Fibroblast of the aortic adventitia (primary cell): ENCODE results near the gene PRDM1. TPM values are rescaled to one million over a fixed set of nuclear protein-coding genes. Genes with fewer than 3 reads are reported as not detected.

Experiments
- DNase-seq: peaks from one replicate; pipeline ENCODE4 v3.0.0-alpha.2; 2010; ENCODE audit warnings: low read depth
- H3K4me3 ChIP-seq: 2 replicates; pipeline ENCODE4 v1.5.1; 2011; ENCODE audit warnings: low read depth, mild to moderate bottlenecking, control low read depth, low read length, moderate library complexity
- CTCF ChIP-seq: IDR thresholded peaks from 2 replicates; pipeline ENCODE4 v1.5.1; 2011; ENCODE audit warnings: mild to moderate bottlenecking, low read length, control low read depth, inconsistent platforms; ENCODE audit not compliant: insufficient read depth
- total RNA-seq: library from RNA; depleted of rRNA; stranded (reverse); fragments of >200 nt; gene quantifications from 2 replicates; pipeline ENCODE4 v1.2.3, GENCODE V29; 2012; ENCODE audit warnings: low replicate concordance

The PRDM1 gene
- total RNA-seq, 1 donor, result 2.8 TPM

DNA sequence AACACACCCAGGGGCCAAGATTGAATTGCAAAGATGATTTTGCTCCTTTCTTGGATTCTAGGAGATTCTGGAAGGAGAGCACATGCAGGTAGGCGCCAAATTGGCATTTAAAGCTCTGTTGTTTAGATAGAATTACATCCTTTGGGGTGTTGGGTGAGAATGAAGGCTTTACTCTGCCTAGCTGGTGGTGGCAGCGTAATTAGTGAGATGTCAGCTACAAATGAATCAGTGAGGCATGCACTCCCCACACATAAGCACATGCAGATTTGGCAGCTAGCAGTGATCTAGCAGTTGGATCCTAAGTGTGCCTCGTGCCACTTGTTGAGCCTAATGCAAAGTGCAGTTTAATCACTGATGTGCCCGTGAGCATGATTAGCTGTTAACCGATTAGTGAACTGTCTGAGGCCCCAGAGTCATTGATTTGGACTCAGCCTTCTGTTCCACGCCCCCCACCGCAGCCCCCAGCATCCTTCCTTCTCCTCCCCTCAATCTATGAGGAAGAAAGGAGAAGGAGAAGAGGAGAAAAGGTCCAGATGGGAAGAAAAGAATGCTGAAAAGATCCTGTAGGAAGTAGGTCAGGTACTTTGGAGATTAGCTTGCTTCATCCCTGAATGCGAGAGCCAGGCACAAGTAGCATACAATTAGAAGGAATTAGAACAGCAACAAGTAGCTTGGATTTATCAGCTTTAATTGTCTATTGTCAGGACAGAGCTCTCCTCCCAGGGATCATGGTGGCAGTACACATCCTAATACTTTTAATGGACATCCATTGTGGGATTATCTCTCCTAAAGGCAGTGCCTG is 6.0 kb upstream of the PRDM1 start:
- DNase-seq, result no peak
- H3K4me3 ChIP-seq, result no peak overlapping the region
- no peak for TF ChIP-seq CTCF

GRCh38 chr6:106080763-106081095 is 5.4 kb upstream of the PRDM1 start:
- DNase-seq, result no peak
- no peak for TF ChIP-seq CTCF
- no peak overlapping the region for H3K4me3 ChIP-seq

- TF ChIP-seq CTCF, result no peak
- DNase-seq, result no peak
- no peak overlapping the region for H3K4me3 ChIP-seq
Measured at GRCh38 chr6:106081715-106082114, 4.4 kb upstream of the PRDM1 start.

- no peak for TF ChIP-seq CTCF
- no peak overlapping the region for H3K4me3 ChIP-seq
- peak; percentile 72 for DNase-seq
Measured at GRCh38 chr6:106082735-106083398, 3.3 kb upstream of the PRDM1 start.

- no peak for DNase-seq
- TF ChIP-seq CTCF, result no peak
Measured at GRCh38 chr6:106083618-106084017, 2.5 kb upstream of the PRDM1 start.

GRCh38 chr6:106084106-106084988 is 1.8 kb upstream of the PRDM1 start:
- no peak overlapping the region for H3K4me3 ChIP-seq
- TF ChIP-seq CTCF, result peak; percentile 84
- peak; percentile 83 for DNase-seq

More at GRCh38 chr6:106083618-106084017, 2.5 kb upstream of the PRDM1 start:
- H3K4me3 ChIP-seq, result no peak overlapping the region
